Measurements from ENCODE around the gene COL13A1.

COL13A1 gene

GRCh38 chr10:69912589-69912988 lies 110.9 kb downstream of the COL13A1 start:
- DNase-seq (ENCODE audit: insufficient read length, low spot score) (no peak), FAIRE-seq (no peak)
- no peak for TF ChIP-seq TAF1 (IDR thresholded peaks at IDR 0.05; ENCODE audit: low read depth, low read length)
- no peak for TF ChIP-seq POLR2A (IDR thresholded peaks at IDR 0.05; ENCODE audit: low read depth, low read length)
- no peak for TF ChIP-seq SPI1 (IDR thresholded peaks at IDR 0.05; ENCODE audit: low read depth, low read length)

- TF ChIP-seq POU2F2 (IDR thresholded peaks at IDR 0.05; ENCODE audit: low read depth, low read length): no peak
- TF ChIP-seq POLR2A (IDR thresholded peaks at IDR 0.05; ENCODE audit: low read depth, low read length): no peak
- FAIRE-seq (no peak), DNase-seq (ENCODE audit: insufficient read length, low spot score) (no peak)
Observed at GRCh38 chr10:69913606-69914382, 112.1 kb downstream of the COL13A1 start.

- TF ChIP-seq TAF1 (IDR thresholded peaks at IDR 0.05; ENCODE audit: low read depth, low read length) (no peak), POLR2AphosphoS5 (IDR thresholded peaks at IDR 0.05; ENCODE audit: low read depth, low read length) (no peak), POU2F2 (IDR thresholded peaks at IDR 0.05; ENCODE audit: low read depth, low read length) (no peak), POLR2A (IDR thresholded peaks at IDR 0.05; ENCODE audit: low read depth, low read length) (no peak), PAX5 (IDR thresholded peaks at IDR 0.05; ENCODE audit: insufficient read depth, low read length, severe bottlenecking) (no peak), SPI1 (IDR thresholded peaks at IDR 0.05; ENCODE audit: low read depth, low read length) (no peak)
- peak; percentile 92 for FAIRE-seq
- DNase-seq (ENCODE audit: insufficient read length, low spot score): peak; percentile 74
Observed at GRCh38 chr10:69914398-69915214, 112.9 kb downstream of the COL13A1 start.

- TF ChIP-seq TAF1 (IDR thresholded peaks at IDR 0.05; ENCODE audit: low read depth, low read length): no peak
- no peak for TF ChIP-seq POLR2A (IDR thresholded peaks at IDR 0.05; ENCODE audit: low read depth, low read length)
- TF ChIP-seq SPI1 (IDR thresholded peaks at IDR 0.05; ENCODE audit: low read depth, low read length): no peak
- no peak for TF ChIP-seq POU2F2 (IDR thresholded peaks at IDR 0.05; ENCODE audit: low read depth, low read length)
- TF ChIP-seq POLR2AphosphoS5 (IDR thresholded peaks at IDR 0.05; ENCODE audit: low read depth, low read length): no peak
- TF ChIP-seq PAX5 (IDR thresholded peaks at IDR 0.05; ENCODE audit: insufficient read depth, low read length, severe bottlenecking): no peak
- FAIRE-seq (no peak), DNase-seq (ENCODE audit: insufficient read length, low spot score) (no peak)
Observed at GRCh38 chr10:69915215-69915560, 113.5 kb downstream of the COL13A1 start.

- FAIRE-seq (no peak), DNase-seq (ENCODE audit: insufficient read length, low spot score) (no peak)
- TF ChIP-seq POLR2AphosphoS5 (IDR thresholded peaks at IDR 0.05; ENCODE audit: low read depth, low read length) (no peak), POU2F2 (IDR thresholded peaks at IDR 0.05; ENCODE audit: low read depth, low read length) (no peak), SPI1 (IDR thresholded peaks at IDR 0.05; ENCODE audit: low read depth, low read length) (no peak), POLR2A (IDR thresholded peaks at IDR 0.05; ENCODE audit: low read depth, low read length) (no peak), TAF1 (IDR thresholded peaks at IDR 0.05; ENCODE audit: low read depth, low read length) (no peak), PAX5 (IDR thresholded peaks at IDR 0.05; ENCODE audit: insufficient read depth, low read length, severe bottlenecking) (no peak)
Observed at GRCh38 chr10:69916118-69916517, 114.4 kb downstream of the COL13A1 start.

- no peak for TF ChIP-seq POLR2A (IDR thresholded peaks at IDR 0.05; ENCODE audit: low read depth, low read length)
- no peak for TF ChIP-seq SPI1 (IDR thresholded peaks at IDR 0.05; ENCODE audit: low read depth, low read length)
- no peak for TF ChIP-seq POLR2AphosphoS5 (IDR thresholded peaks at IDR 0.05; ENCODE audit: low read depth, low read length)
- TF ChIP-seq POU2F2 (IDR thresholded peaks at IDR 0.05; ENCODE audit: low read depth, low read length): no peak
- no peak for TF ChIP-seq PAX5 (IDR thresholded peaks at IDR 0.05; ENCODE audit: insufficient read depth, low read length, severe bottlenecking)
- TF ChIP-seq TAF1 (IDR thresholded peaks at IDR 0.05; ENCODE audit: low read depth, low read length): no peak
- DNase-seq (ENCODE audit: insufficient read length, low spot score) (no peak), FAIRE-seq (no peak)
Observed at GRCh38 chr10:69918036-69918435, 116.3 kb downstream of the COL13A1 start.

GRCh38 chr10:69919250-69919649 lies 117.5 kb downstream of the COL13A1 start:
- DNase-seq (ENCODE audit: insufficient read length, low spot score): no peak
- FAIRE-seq: no peak
- TF ChIP-seq POLR2AphosphoS5 (IDR thresholded peaks at IDR 0.05; ENCODE audit: low read depth, low read length) (no peak), PAX5 (IDR thresholded peaks at IDR 0.05; ENCODE audit: insufficient read depth, low read length, severe bottlenecking) (no peak), TAF1 (IDR thresholded peaks at IDR 0.05; ENCODE audit: low read depth, low read length) (no peak), POLR2A (IDR thresholded peaks at IDR 0.05; ENCODE audit: low read depth, low read length) (no peak)

- FAIRE-seq: no peak
- TF ChIP-seq POLR2A (IDR thresholded peaks at IDR 0.05; ENCODE audit: low read depth, low read length) (no peak), TAF1 (IDR thresholded peaks at IDR 0.05; ENCODE audit: low read depth, low read length) (no peak), SPI1 (IDR thresholded peaks at IDR 0.05; ENCODE audit: low read depth, low read length) (no peak), PAX5 (IDR thresholded peaks at IDR 0.05; ENCODE audit: insufficient read depth, low read length, severe bottlenecking) (no peak), POLR2AphosphoS5 (IDR thresholded peaks at IDR 0.05; ENCODE audit: low read depth, low read length) (no peak), POU2F2 (IDR thresholded peaks at IDR 0.05; ENCODE audit: low read depth, low read length) (no peak)
- no peak for DNase-seq (ENCODE audit: insufficient read length, low spot score)
Observed at GRCh38 chr10:69925111-69925510, 123.4 kb downstream of the COL13A1 start.

- DNase-seq (ENCODE audit: insufficient read length, low spot score) (no peak), FAIRE-seq (no peak)
- TF ChIP-seq TAF1 (IDR thresholded peaks at IDR 0.05; ENCODE audit: low read depth, low read length) (no peak), POU2F2 (IDR thresholded peaks at IDR 0.05; ENCODE audit: low read depth, low read length) (no peak), SPI1 (IDR thresholded peaks at IDR 0.05; ENCODE audit: low read depth, low read length) (no peak), PAX5 (IDR thresholded peaks at IDR 0.05; ENCODE audit: insufficient read depth, low read length, severe bottlenecking) (no peak)
Observed at GRCh38 chr10:69928339-69928738, 126.6 kb downstream of the COL13A1 start.

GRCh38 chr10:69929575-69929974 lies 127.9 kb downstream of the COL13A1 start:
- no peak for TF ChIP-seq TAF1 (IDR thresholded peaks at IDR 0.05; ENCODE audit: low read depth, low read length)
- TF ChIP-seq POU2F2 (IDR thresholded peaks at IDR 0.05; ENCODE audit: low read depth, low read length): no peak
- no peak for TF ChIP-seq POLR2AphosphoS5 (IDR thresholded peaks at IDR 0.05; ENCODE audit: low read depth, low read length)
- no peak for TF ChIP-seq SPI1 (IDR thresholded peaks at IDR 0.05; ENCODE audit: low read depth, low read length)
- no peak for TF ChIP-seq PAX5 (IDR thresholded peaks at IDR 0.05; ENCODE audit: insufficient read depth, low read length, severe bottlenecking)
- TF ChIP-seq POLR2A (IDR thresholded peaks at IDR 0.05; ENCODE audit: low read depth, low read length): no peak
- DNase-seq (ENCODE audit: insufficient read length, low spot score): no peak
- FAIRE-seq: no peak
